Neuron (in vitro differentiated cells): ENCODE measurements around the gene PLK3.
"Not testable (repeated sequence)": the region's sequence is repeated elsewhere in the genome, so short reads cannot be mapped to it uniquely, and the experiment has no call there.

Source experiments
- H2AFZ ChIP-seq: one replicate; pipeline ENCODE4 v1.6.1; 2013; ENCODE audit warnings: low read depth, mild to moderate bottlenecking, inconsistent platforms, low read length, moderate library complexity
- H3K27me3 ChIP-seq: one replicate; pipeline ENCODE4 v1.6.1; 2013; ENCODE audit warnings: low read length; ENCODE audit not compliant: insufficient read depth
- H3K36me3 ChIP-seq: one replicate; pipeline ENCODE4 v1.6.1; 2013; ENCODE audit warnings: low read length; ENCODE audit not compliant: insufficient read depth
- H3K4me1 ChIP-seq: one replicate; pipeline ENCODE4 v1.6.1; 2013; ENCODE audit warnings: low read length; ENCODE audit not compliant: insufficient read depth
- H3K4me3 ChIP-seq: 2 replicates; pipeline ENCODE4 v1.5.1; 2013; ENCODE audit warnings: mild to moderate bottlenecking, low read length, moderate library complexity
- H3K9me3 ChIP-seq: one replicate; pipeline ENCODE4 v1.6.1; 2013; ENCODE audit warnings: low read length

The PLK3 gene

GRCh38 chr1:44831516-44831915 lies 31.3 kb downstream of the PLK3 start:
- no peaks in the 10 kb centered on the region for H3K4me1 ChIP-seq
- H3K27me3 ChIP-seq: no peaks in the 10 kb centered on the region
- H3K4me3 ChIP-seq: no peak overlapping the region
- H3K36me3 ChIP-seq: peaks cover 14% of the 10 kb centered on the region
- no peak overlapping the region for H2AFZ ChIP-seq
- peaks cover 2% of the 10 kb centered on the region for H3K9me3 ChIP-seq

- peaks cover 2% of the 10 kb centered on the region for H3K9me3 ChIP-seq
- no peak overlapping the region for H3K4me3 ChIP-seq
- H3K27me3 ChIP-seq: no peaks in the 10 kb centered on the region
- no peaks in the 10 kb centered on the region for H3K4me1 ChIP-seq
- H2AFZ ChIP-seq: no peak overlapping the region
- peaks cover 9% of the 10 kb centered on the region for H3K36me3 ChIP-seq
Observed at GRCh38 chr1:44832056-44832705, 32.0 kb downstream of the PLK3 start.

- Histone ChIP-seq H2AFZ (no peak overlapping the region), H3K27me3 (no peaks in the 10 kb centered on the region), H3K9me3 (peaks cover 2% of the 10 kb centered on the region), H3K36me3 (no peaks in the 10 kb centered on the region), H3K4me3 (no peak overlapping the region), H3K4me1 (no peaks in the 10 kb centered on the region)
Observed at GRCh38 chr1:44834328-44834727, 34.2 kb downstream of the PLK3 start.

- Histone ChIP-seq H3K4me1 (no peaks in the 10 kb centered on the region), H2AFZ (no peak overlapping the region), H3K9me3 (no peaks in the 10 kb centered on the region), H3K4me3 (no peak overlapping the region), H3K36me3 (no peaks in the 10 kb centered on the region), H3K27me3 (no peaks in the 10 kb centered on the region)
Observed at GRCh38 chr1:44835738-44836675, 35.8 kb downstream of the PLK3 start.

- H3K36me3 ChIP-seq, H3K9me3 ChIP-seq: not testable (repeated sequence)
- H3K4me1 ChIP-seq: peaks cover 10% of the 10 kb centered on the region
Observed at GRCh38 chr1:44838294-44838693, 38.1 kb downstream of the PLK3 start.

GRCh38 chr1:44839576-44839975 lies 39.4 kb downstream of the PLK3 start:
- Histone ChIP-seq H3K36me3 (no peaks in the 10 kb centered on the region), H3K4me1 (peaks cover 13% of the 10 kb centered on the region), H3K27me3 (no peaks in the 10 kb centered on the region), H3K4me3 (no peak overlapping the region), H2AFZ (no peak overlapping the region), H3K9me3 (no peaks in the 10 kb centered on the region)

More at GRCh38 chr1:44838294-44838693, 38.1 kb downstream of the PLK3 start:
- H2AFZ ChIP-seq, H3K4me3 ChIP-seq, H3K27me3 ChIP-seq: not testable (repeated sequence)

- Histone ChIP-seq H3K4me1 (peaks cover 13% of the 10 kb centered on the region), H3K9me3 (no peaks in the 10 kb centered on the region), H3K36me3 (no peaks in the 10 kb centered on the region)
Observed at GRCh38 chr1:44842486-44842861, 42.3 kb downstream of the PLK3 start.

GRCh38 chr1:44842862-44843655 lies 42.9 kb downstream of the PLK3 start, which contains the start of gene PTCH2:
Gene PTCH2, minus strand, starts transcription at chr1:44843253. Its CDS starts 321 bp downstream, at chr1:44842932.
- H3K27me3 ChIP-seq: no peaks in the 10 kb centered on the region
- no peaks in the 10 kb centered on the region for H3K9me3 ChIP-seq
- peaks cover 13% of the 10 kb centered on the region for H3K4me1 ChIP-seq
- H3K4me3 ChIP-seq: peak within 1 kb of the TSS; percentile 54
- H2AFZ ChIP-seq: peak within 1 kb of the TSS; percentile 46
- H3K36me3 ChIP-seq: no peaks in the 10 kb centered on the region

More at GRCh38 chr1:44842486-44842861, 42.3 kb downstream of the PLK3 start:
- Histone ChIP-seq H2AFZ (peak overlapping the region; percentile 46), H3K27me3 (no peaks in the 10 kb centered on the region), H3K4me3 (peak overlapping the region; percentile 54)

GRCh38 chr1:44846985-44847384 lies 46.8 kb downstream of the PLK3 start:
- no peaks in the 10 kb centered on the region for H3K27me3 ChIP-seq
- no peaks in the 10 kb centered on the region for H3K36me3 ChIP-seq
- peaks cover 8% of the 10 kb centered on the region for H3K4me1 ChIP-seq
- H3K9me3 ChIP-seq: no peaks in the 10 kb centered on the region
- H3K4me3 ChIP-seq: no peak overlapping the region
- no peak overlapping the region for H2AFZ ChIP-seq

- Histone ChIP-seq H2AFZ (no peak overlapping the region), H3K9me3 (no peaks in the 10 kb centered on the region), H3K4me1 (peaks cover 3% of the 10 kb centered on the region), H3K36me3 (no peaks in the 10 kb centered on the region), H3K27me3 (no peaks in the 10 kb centered on the region), H3K4me3 (no peak overlapping the region)
Observed at GRCh38 chr1:44847845-44848244, 47.7 kb downstream of the PLK3 start.

GRCh38 chr1:44848456-44849181 lies 48.4 kb downstream of the PLK3 start:
- peaks cover under 1% of the 10 kb centered on the region for H3K4me1 ChIP-seq
- no peaks in the 10 kb centered on the region for H3K27me3 ChIP-seq
- H3K36me3 ChIP-seq: no peaks in the 10 kb centered on the region
- no peak overlapping the region for H2AFZ ChIP-seq
- no peaks in the 10 kb centered on the region for H3K9me3 ChIP-seq
- H3K4me3 ChIP-seq: no peak overlapping the region

GRCh38 chr1:44849575-44850132 lies 49.5 kb downstream of the PLK3 start:
- Histone ChIP-seq H3K9me3 (no peaks in the 10 kb centered on the region), H3K4me1 (no peaks in the 10 kb centered on the region), H3K27me3 (no peaks in the 10 kb centered on the region), H2AFZ (no peak overlapping the region), H3K36me3 (no peaks in the 10 kb centered on the region), H3K4me3 (no peak overlapping the region)
